PC-9 (cell line): Measurements from ENCODE around the gene MAPKAPK2. TPM values are rescaled to one million over a fixed set of nuclear protein-coding genes. Genes with fewer than 3 reads are reported as not detected.

Experiments
- BruUV-seq: library from RNA; stranded (reverse); fragments of 400-500 nt; replicated peaks from 2 replicates; lab custom pipeline; 2021; lab: Mats Ljungman, UMichigan
- CTCF ChIA-PET: fragments of 300-600 bp; sonication (Branson Sonifier 250); formaldehyde crosslinking; loops from one replicate; lab custom pipeline; 2022; ENCODE audit warnings: antibody characterized with exemption; lab: Charles Lee
- POLR2A ChIA-PET: fragments of 300-600 bp; sonication (Branson Sonifier 250); formaldehyde crosslinking; loops from one replicate; lab custom pipeline; 2022; ENCODE audit warnings: antibody characterized with exemption; ENCODE audit not compliant: unreplicated experiment; lab: Charles Lee
- DNase-seq, 2 experiments: peaks; one replicate each; pipeline versions ENCODE4 v3.0.0 to v3.0.0-alpha.2; 2015 to 2022; ENCODE audit warnings: mixed read lengths in 1 of 2
- H2AFZ ChIP-seq: fragments of 200-600 bp; sonication (generic); 2 replicates; pipeline ENCODE4 v1.8.1; 2017; ENCODE audit warnings: antibody characterized with exemption
- H3F3A ChIP-seq: fragments of 200-600 bp; sonication (generic); 2 replicates; pipeline ENCODE4 v1.8.1; 2017; ENCODE audit warnings: antibody characterized with exemption, mild to moderate bottlenecking, low read depth; ENCODE audit not compliant: insufficient read depth
- H3K27ac ChIP-seq: fragments of 200-600 bp; sonication (generic); 2 replicates; pipeline ENCODE4 v1.6.1; 2016; ENCODE audit warnings: mixed run types
- H3K27me3 ChIP-seq: fragments of 200-600 bp; sonication (generic); 2 replicates; pipeline ENCODE4 v1.6.1; 2016; ENCODE audit warnings: low read depth, mixed run types; ENCODE audit not compliant: insufficient read depth
- H3K36me3 ChIP-seq: fragments of 200-600 bp; sonication (generic); 2 replicates; pipeline ENCODE4 v1.6.1; 2016; ENCODE audit warnings: low read depth, mixed run types
- H3K4me1 ChIP-seq: fragments of 200-600 bp; sonication (generic); replicated peaks from 2 replicates; pipeline ENCODE4 v1.6.1; 2016; ENCODE audit warnings: mixed run types; ENCODE audit not compliant: insufficient read depth
- H3K4me2 ChIP-seq: fragments of 200-600 bp; sonication (generic); 2 replicates; pipeline ENCODE4 v1.6.1; 2017; ENCODE audit warnings: mixed run types
- H3K4me3 ChIP-seq: fragments of 200-600 bp; sonication (generic); 2 replicates; pipeline ENCODE4 v1.6.1; 2016; ENCODE audit warnings: mixed run types
- H3K79me2 ChIP-seq: fragments of 200-600 bp; sonication (generic); 2 replicates; pipeline ENCODE4 v1.6.1; 2017; ENCODE audit warnings: low read depth, mixed run types
- H3K9me2 ChIP-seq: fragments of 200-600 bp; sonication (generic); 2 replicates; pipeline ENCODE4 v1.8.1; 2017; ENCODE audit warnings: mild to moderate bottlenecking; ENCODE audit not compliant: insufficient read depth
- H3K9me3 ChIP-seq: fragments of 200-600 bp; sonication (generic); 2 replicates; pipeline ENCODE4 v1.8.1; 2016; ENCODE audit warnings: low read depth; ENCODE audit not compliant: insufficient read depth
- H4K20me1 ChIP-seq: fragments of 200-600 bp; sonication (generic); 2 replicates; pipeline ENCODE4 v1.8.1; 2017; ENCODE audit not compliant: insufficient read depth
- CTCF ChIP-seq: fragments of 200-600 bp; sonication (generic); conservative IDR thresholded peaks from 2 replicates; pipeline ENCODE4 v1.6.1; 2017; ENCODE audit warnings: mixed run types, antibody characterized with exemption, mild to moderate bottlenecking, moderate library complexity
- EZH2 ChIP-seq: fragments of 200-600 bp; sonication (generic); IDR thresholded peaks from 2 replicates; pipeline ENCODE4 v1.8.0; 2017; ENCODE audit warnings: antibody characterized with exemption, low read depth
- intact Hi-C: fragments of 100-400 bp; cut with micrococcal nuclease; formaldehyde crosslinking; loops from one replicate; pipeline ENCODE4 v1.10.0; 2022; ENCODE audit not compliant: unreplicated experiment
- total RNA-seq: library from RNA; stranded (reverse); gene quantifications from 2 replicates; pipeline ENCODE4 v1.2.3, GENCODE V29; 2021

The MAPKAPK2 gene
- total RNA-seq, 1 experiment from 2014 or later, result 62.6 TPM

- Histone ChIP-seq H2AFZ (no peak overlapping the region), H3K9me3 (no peaks in the 10 kb centered on the region), H3K4me1 (peaks cover 22% of the 10 kb centered on the region), H3K4me3 (no peak overlapping the region), H4K20me1 (peaks cover 69% of the 10 kb centered on the region), H3K27ac (no peak overlapping the region), H3K79me2 (peaks cover 87% of the 10 kb centered on the region), H3K9me2 (no peaks in the 10 kb centered on the region), H3F3A (peaks cover 15% of the 10 kb centered on the region), H3K36me3 (no peaks in the 10 kb centered on the region), H3K4me2 (no peak overlapping the region), H3K27me3 (no peaks in the 10 kb centered on the region)
- POLR2A ChIA-PET, result no interaction called here
- BruUV-seq, result no TSS peak
- CTCF ChIA-PET, result no interaction called here
- DNase-seq, result no peak
- no peak for TF ChIP-seq EZH2
- no peak for TF ChIP-seq CTCF
- intact Hi-C loops, result no loop called here
Measured at GRCh38 chr1:206704226-206704625, 19.5 kb downstream of the MAPKAPK2 start.

- ChIA-PET CTCF (no interaction called here), POLR2A (interaction anchor here (0.6 to 0.8 kb wide), 2 partner anchors 17 to 313 kb away, joined by 5 to 6 read pairs; no protein-coding TSS in a partner anchor)
- Histone ChIP-seq H2AFZ (no peak overlapping the region), H3K27ac (no peak overlapping the region), H3K4me3 (no peak overlapping the region), H3K9me2 (no peaks in the 10 kb centered on the region), H3K36me3 (no peaks in the 10 kb centered on the region), H3F3A (peaks cover 25% of the 10 kb centered on the region), H3K4me1 (peaks cover 31% of the 10 kb centered on the region), H3K27me3 (no peaks in the 10 kb centered on the region), H3K79me2 (peaks cover 87% of the 10 kb centered on the region), H3K4me2 (no peak overlapping the region), H3K9me3 (no peaks in the 10 kb centered on the region), H4K20me1 (peaks cover 62% of the 10 kb centered on the region)
- no TSS peak for BruUV-seq
- no peak for DNase-seq
- TF ChIP-seq EZH2, result no peak
- no peak for TF ChIP-seq CTCF
- intact Hi-C loops, result no loop called here
Measured at GRCh38 chr1:206705191-206705590, 20.5 kb downstream of the MAPKAPK2 start.

GRCh38 chr1:206705726-206706297 is 21.1 kb downstream of the MAPKAPK2 start:
- TF ChIP-seq EZH2, result no peak
- no peak for TF ChIP-seq CTCF
- Histone ChIP-seq H3K36me3 (no peaks in the 10 kb centered on the region), H3K27me3 (no peaks in the 10 kb centered on the region), H3K9me3 (no peaks in the 10 kb centered on the region), H2AFZ (no peak overlapping the region), H4K20me1 (peaks cover 55% of the 10 kb centered on the region), H3K4me1 (peaks cover 38% of the 10 kb centered on the region), H3K4me3 (no peak overlapping the region), H3K9me2 (no peaks in the 10 kb centered on the region), H3K27ac (no peak overlapping the region), H3F3A (peaks cover 31% of the 10 kb centered on the region), H3K4me2 (no peak overlapping the region), H3K79me2 (peaks cover 90% of the 10 kb centered on the region)
- DNase-seq, result no peak
- no TSS peak for BruUV-seq
- CTCF ChIA-PET, result no interaction called here
- intact Hi-C loops, result no loop called here
- POLR2A ChIA-PET, result interaction anchor here (0.6 to 0.8 kb wide), 2 partner anchors 17 to 312 kb away, joined by 5 to 6 read pairs; no protein-coding TSS in a partner anchor
